AG09309 (cell line): Measurements from ENCODE around the gene CFAP47.
"Not testable (repeated sequence)": the region's sequence is repeated elsewhere in the genome, so short reads cannot be mapped to it uniquely, and the experiment has no call there.

ENCODE experiments used
- DNase-seq: peaks from one replicate; pipeline ENCODE4 v3.0.0-alpha.2; 2010; ENCODE audit warnings: low read depth
- H3K4me3 ChIP-seq: 2 replicates; pipeline ENCODE4 v1.5.1; 2011; ENCODE audit warnings: mild to moderate bottlenecking, low read depth, low read length, moderate library complexity; ENCODE audit not compliant: control insufficient read depth
- CTCF ChIP-seq: IDR thresholded peaks from 2 replicates; pipeline ENCODE4 v1.5.1; 2011; ENCODE audit warnings: mild to moderate bottlenecking, low read depth, low read length, inconsistent platforms; ENCODE audit not compliant: insufficient read depth, control insufficient read depth; ENCODE audit errors: missing control alignments

Gene CFAP47

DNA sequence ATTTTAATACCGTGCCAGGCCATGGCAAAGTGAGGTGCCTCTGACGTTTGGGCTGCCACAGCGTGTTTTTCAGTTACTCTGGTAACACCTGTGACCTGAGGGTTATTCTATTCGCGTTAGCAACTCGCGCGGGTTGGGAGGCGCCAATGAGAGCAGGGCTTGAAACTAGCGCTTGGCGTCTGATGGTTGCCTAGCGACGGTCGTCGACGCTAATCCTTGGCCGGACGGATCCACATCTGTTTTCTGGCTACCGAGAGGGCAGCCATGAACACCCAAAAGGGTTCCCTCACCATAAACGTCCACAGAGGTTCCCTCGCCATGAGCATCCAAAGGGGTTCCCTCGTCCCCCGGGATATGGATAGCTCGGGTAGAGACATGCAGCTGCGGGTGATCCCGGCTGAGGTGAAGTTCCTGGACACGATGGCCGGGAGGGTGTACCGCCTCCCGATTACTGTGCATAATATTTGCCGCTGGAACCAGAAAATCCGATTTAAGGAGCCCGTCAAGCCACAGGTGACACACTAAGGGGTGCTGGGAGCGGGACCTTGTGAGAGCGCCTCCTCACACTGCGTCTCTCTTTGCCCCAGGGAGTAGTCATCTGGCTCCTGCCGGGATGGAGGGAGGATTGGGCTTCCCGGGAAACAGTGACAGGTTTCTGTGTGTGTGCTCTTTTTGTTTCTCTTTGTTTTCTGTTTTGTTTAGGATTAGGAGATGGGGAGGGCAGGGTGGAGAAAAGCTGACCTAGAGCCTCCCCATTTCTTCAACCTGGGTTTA is at the start of gene CFAP47:
Gene CFAP47, plus strand, starts transcription at position 199 of the 774 bp plus-strand sequence. Its CDS starts 66 bp downstream, at position 265.
- H3K4me3 ChIP-seq: no peak within 1 kb of the TSS
- TF ChIP-seq CTCF: no peak
- DNase-seq: no peak

DNA sequence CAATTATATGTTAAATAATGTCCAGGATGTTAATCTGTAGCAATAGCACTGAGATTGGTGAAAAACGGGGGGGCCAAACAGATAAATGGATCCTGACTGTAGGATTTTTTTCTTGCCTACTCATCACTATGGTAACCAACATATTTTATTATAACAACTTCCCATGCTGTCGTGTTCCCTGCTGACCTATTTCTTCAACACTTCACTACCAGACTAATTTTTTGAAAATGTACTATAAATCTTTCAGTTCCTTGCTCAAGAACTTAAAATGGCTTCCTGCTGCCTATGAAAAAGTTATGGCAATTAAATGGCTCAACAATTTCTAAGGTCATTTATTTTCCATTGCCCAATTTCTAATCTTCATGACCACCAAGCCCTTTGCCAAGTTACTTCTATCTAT is 38.9 kb upstream of the CFAP47 start:
- DNase-seq: no peak
- no peak overlapping the region for H3K4me3 ChIP-seq
- no peak for TF ChIP-seq CTCF

DNA sequence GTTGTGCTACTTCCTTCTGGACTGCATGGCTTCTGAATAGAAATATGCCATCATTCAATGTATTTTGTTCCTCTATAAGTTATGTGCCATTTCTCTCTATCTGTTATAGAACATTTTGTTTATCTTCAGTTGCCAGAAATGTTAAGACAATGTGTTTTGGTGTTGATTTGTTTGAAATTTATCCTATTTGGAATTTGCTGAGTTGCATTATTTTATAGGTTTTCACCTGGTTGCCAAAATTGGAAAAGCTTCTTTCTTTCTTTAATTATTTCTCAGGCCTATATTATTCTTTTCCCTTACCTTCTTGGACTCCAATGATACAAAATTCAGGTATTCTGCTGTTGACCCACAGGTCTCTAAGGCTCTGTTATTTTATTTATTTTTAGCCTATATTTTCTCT is 33.4 kb upstream of the CFAP47 start:
- no peak for DNase-seq
- TF ChIP-seq CTCF: no peak
- no peak overlapping the region for H3K4me3 ChIP-seq

GRCh38 chrX:35890699-35891098 is 28.8 kb upstream of the CFAP47 start:
- no peak overlapping the region for H3K4me3 ChIP-seq
- TF ChIP-seq CTCF: peak; percentile 18
- no peak for DNase-seq

DNA sequence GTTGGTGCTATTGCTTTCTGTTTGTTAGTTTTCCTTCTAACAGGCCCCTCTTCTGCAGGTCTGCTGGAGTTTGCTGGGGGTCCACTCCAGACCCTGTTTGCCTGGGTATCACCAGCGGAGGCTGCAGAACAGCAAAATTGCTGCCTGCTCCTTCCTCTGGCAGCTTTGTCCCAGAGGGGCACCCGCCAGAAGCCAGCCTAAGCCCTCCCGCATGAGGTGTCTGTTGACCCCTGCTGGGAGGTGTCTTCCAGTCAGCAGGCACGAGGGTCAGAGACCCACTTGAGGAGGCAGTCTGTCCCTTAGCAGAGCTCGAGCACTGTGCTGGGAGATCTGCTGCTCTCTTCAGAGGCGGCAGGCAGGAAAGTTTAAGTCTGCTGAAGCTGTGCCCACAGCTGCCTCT is 67.3 kb downstream of the CFAP47 start:
- not testable (repeated sequence) for DNase-seq, H3K4me3 ChIP-seq

GRCh38 chrX:36007207-36007606 is 87.7 kb downstream of the CFAP47 start:
- DNase-seq: no peak
- TF ChIP-seq CTCF: no peak
- no peak overlapping the region for H3K4me3 ChIP-seq

DNA sequence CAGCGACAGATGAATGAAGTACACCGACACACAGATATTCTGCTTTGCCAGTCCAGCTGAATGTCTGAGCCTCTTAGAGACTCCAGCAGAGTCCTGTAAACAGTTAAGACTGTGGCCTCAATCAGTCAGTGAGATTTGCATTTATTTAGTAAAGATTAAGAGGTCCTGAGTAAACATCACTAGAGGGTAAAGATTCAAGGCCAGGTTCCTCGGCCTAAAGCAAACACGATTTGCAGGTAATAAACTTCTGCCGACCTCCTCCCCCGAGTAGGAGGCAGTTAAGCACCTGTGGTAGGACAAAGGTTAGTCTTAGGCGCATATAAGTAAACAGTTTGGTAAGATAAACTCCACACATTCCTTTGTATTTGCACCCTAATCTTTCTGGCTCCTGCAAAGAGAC is 99.6 kb downstream of the CFAP47 start:
- DNase-seq: no peak
- TF ChIP-seq CTCF: no peak
- H3K4me3 ChIP-seq: no peak overlapping the region
